Measurements from ENCODE around the gene RNF224. TPM values are rescaled to one million over a fixed set of nuclear protein-coding genes. Genes with fewer than 3 reads are reported as not detected.

RNF224 gene
- total and polyA plus RNA-seq, 2 of the 13 experiments (the other 11 are each of a cell fraction or from before 2014, with no cell fraction given), result 0.09 TPM; not detected in 1

DNA sequence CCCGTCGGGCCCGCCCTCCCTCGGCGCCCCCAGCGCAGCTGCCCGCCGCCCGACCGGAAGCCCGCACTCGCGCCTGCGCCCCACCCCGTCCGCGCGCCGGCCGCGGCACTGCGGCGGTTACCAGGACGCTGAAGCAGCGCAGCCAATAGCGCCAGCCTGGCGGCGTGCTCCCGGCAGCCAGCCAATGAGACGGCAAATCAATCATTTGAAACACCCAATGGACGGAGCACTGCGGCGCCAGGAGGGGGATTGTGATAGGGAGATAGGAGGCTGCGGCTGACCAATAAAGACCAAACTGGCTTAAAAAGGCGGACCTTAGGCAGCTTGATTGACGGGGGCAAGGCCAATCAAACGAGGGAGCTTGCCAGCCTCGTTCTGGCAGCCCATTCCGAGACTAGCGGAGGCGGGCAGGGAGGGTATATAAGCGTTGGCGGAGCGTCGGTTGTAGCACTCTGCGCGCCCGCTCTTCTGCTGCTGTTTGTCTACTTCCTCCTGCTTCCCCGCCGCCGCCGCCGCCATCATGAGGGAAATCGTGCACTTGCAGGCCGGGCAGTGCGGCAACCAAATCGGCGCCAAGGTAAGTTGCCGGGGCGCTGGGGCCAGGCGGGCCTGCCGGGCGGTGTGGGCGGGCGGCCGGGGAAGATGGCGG lies 13.7 kb downstream of the RNF224 start, which contains the start of gene TUBB4B (continued):
- TF ChIP-seq ZNF496 (CRISPR knock-in tag; IDR thresholded peaks at IDR 0.05; ENCODE audit: insufficient replicate concordance) (no peak), EP300 (IDR thresholded peaks at IDR 0.05; ENCODE audit: low read depth in 2 of 2, low read length in 2 of 2) (no peak), EP300 (CRISPR knock-in tag; IDR thresholded peaks at IDR 0.05; ENCODE audit: borderline replicate concordance) (peak; percentile 48; the same call in 1 of the 2 replicates), ZNF703 (CRISPR knock-in tag; IDR thresholded peaks at IDR 0.05; ENCODE audit: borderline replicate concordance) (no peak), ZNF282 (IDR thresholded peaks at IDR 0.05; ENCODE audit: partially characterized antibody) (no peak), TFDP2 (CRISPR knock-in tag; IDR thresholded peaks at IDR 0.05) (peak; percentile 70), ZNF333 (CRISPR knock-in tag; IDR thresholded peaks at IDR 0.05; ENCODE audit: borderline replicate concordance) (no peak), ZNF318 (CRISPR knock-in tag; IDR thresholded peaks at IDR 0.05) (no peak), CBX2 (IDR thresholded peaks at IDR 0.05; ENCODE audit: low read depth, low read length) (no peak), CBX2 (CRISPR knock-in tag; IDR thresholded peaks at IDR 0.05; ENCODE audit: low read depth) (no peak), KMT2B (CRISPR knock-in tag; IDR thresholded peaks at IDR 0.05) (peak; percentile 17; the same call in 1 of the 2 replicates), MIXL1 (CRISPR knock-in tag; IDR thresholded peaks at IDR 0.05) (0 out of 2 replicates have a peak, but pooled peaks have one; percentile 52), NCOR1 (IDR thresholded peaks at IDR 0.05; ENCODE audit: borderline replicate concordance, low read length) (no peak; the same call in 1 of the 2 replicates), TBL1XR1 (IDR thresholded peaks at IDR 0.05; ENCODE audit: borderline replicate concordance, low read length, partially characterized antibody) (no peak), ATF3 (CRISPR knock-in tag; IDR thresholded peaks at IDR 0.05) (peak; percentile 66), RELA (CRISPR knock-in tag; IDR thresholded peaks at IDR 0.05) (0 out of 2 replicates have a peak, but pooled peaks have one; percentile 36), NR2F2 (IDR thresholded peaks at IDR 0.05; ENCODE audit: borderline replicate concordance, low read depth) (no peak), BCL6 (CRISPR knock-in tag; IDR thresholded peaks at IDR 0.05) (peak; percentile 43; the same call in 1 of the 2 replicates), IRX3 (CRISPR knock-in tag; IDR thresholded peaks at IDR 0.05; ENCODE audit: borderline replicate concordance, low read depth) (peak; percentile 88; the same call in 1 of the 2 replicates)
